HG03280 (cell line): ENCODE data around the gene C2orf74.

ENCODE experiments used
- ATAC-seq: cut with Tn5 transposase; IDR thresholded peaks from one replicate; pipeline ENCODE4 v1.9.1; 2021; ENCODE audit warnings: mild to moderate bottlenecking, moderate library complexity; ENCODE audit not compliant: unreplicated experiment

Gene C2orf74

GRCh38 chr2:61210332-61210981 lies 48.5 kb downstream of the C2orf74 start:
- no peak for ATAC-seq

DNA sequence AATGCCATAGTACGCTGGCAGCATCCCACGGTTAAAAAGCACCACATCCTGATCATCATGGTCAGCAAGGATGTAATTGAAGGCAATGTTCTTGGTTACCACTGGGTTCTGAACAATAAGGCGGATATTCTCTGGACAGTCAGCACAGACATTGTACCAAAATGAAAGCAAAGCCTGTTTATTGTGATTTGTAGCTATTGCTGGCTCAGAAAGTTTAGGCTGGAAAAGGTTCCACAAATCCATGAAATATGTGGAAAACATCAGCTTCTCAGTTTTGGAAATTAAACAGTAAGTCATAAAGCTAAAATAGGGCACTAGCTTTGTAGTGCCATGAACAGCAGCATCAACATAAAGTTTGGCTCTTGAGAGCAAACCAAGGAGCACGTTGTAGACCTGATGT lies 52.2 kb downstream of the C2orf74 start:
- ATAC-seq: no peak
